Epithelial cell of proximal tubule (primary cell): ENCODE data around the gene GPR15LG. TPM values are rescaled to one million over a fixed set of nuclear protein-coding genes. Genes with fewer than 3 reads are reported as not detected.

Experiments used
- DNase-seq: peaks from one replicate; pipeline ENCODE4 v3.0.0-alpha.2; 2011; ENCODE audit warnings: low read depth
- H3K4me3 ChIP-seq: 2 replicates; pipeline ENCODE4 v1.5.1; 2011; ENCODE audit warnings: low read depth, mild to moderate bottlenecking, low read length
- CTCF ChIP-seq: conservative IDR thresholded peaks from 2 replicates; pipeline ENCODE4 v1.5.1; 2012; ENCODE audit warnings: low read depth, mild to moderate bottlenecking, low read length
- total RNA-seq: library from RNA; depleted of rRNA; stranded (reverse); fragments of >200 nt; gene quantifications from 2 replicates; pipeline ENCODE4 v1.2.3, GENCODE V29; 2015

Gene GPR15LG
- total RNA-seq, 1 donor from 2014 or later = not detected

- no peak for DNase-seq
- H3K4me3 ChIP-seq = peak overlapping the region; percentile 56
- no peak for TF ChIP-seq CTCF
These were observed 21.6 kb downstream of the GPR15LG start for GRCh38 chr10:84195044-84195830.

GRCh38 chr10:84196083-84196482 is 22.5 kb downstream of the GPR15LG start:
- TF ChIP-seq CTCF = no peak
- H3K4me3 ChIP-seq = no peak overlapping the region
- DNase-seq = no peak

- no peak for DNase-seq
- TF ChIP-seq CTCF = no peak
These were observed 23.3 kb downstream of the GPR15LG start for GRCh38 chr10:84196941-84197340.

GRCh38 chr10:84197643-84198042 is 24.0 kb downstream of the GPR15LG start:
- no peak overlapping the region for H3K4me3 ChIP-seq
- TF ChIP-seq CTCF = no peak
- DNase-seq = no peak

More at GRCh38 chr10:84196941-84197340, 23.3 kb downstream of the GPR15LG start:
- H3K4me3 ChIP-seq = no peak overlapping the region

- H3K4me3 ChIP-seq = no peak overlapping the region
- DNase-seq = no peak
- no peak for TF ChIP-seq CTCF
These were observed 24.8 kb downstream of the GPR15LG start for GRCh38 chr10:84198206-84198915.

GRCh38 chr10:84200537-84201243 is 27.1 kb downstream of the GPR15LG start:
- no peak overlapping the region for H3K4me3 ChIP-seq
- no peak for DNase-seq
- no peak for TF ChIP-seq CTCF
